PC-9 (cell line): ENCODE results near the gene DNAAF6. TPM values are rescaled to one million over a fixed set of nuclear protein-coding genes. Genes with fewer than 3 reads are reported as not detected.
"Not testable (repeated sequence)": the region's sequence is repeated elsewhere in the genome, so short reads cannot be mapped to it uniquely, and the experiment has no call there.

Experiments used
- BruUV-seq: library from RNA; stranded (reverse); fragments of 400-500 nt; replicated peaks from 2 replicates; lab custom pipeline; 2021; lab: Mats Ljungman, UMichigan
- CTCF ChIA-PET: fragments of 300-600 bp; sonication (Branson Sonifier 250); formaldehyde crosslinking; loops from one replicate; lab custom pipeline; 2022; ENCODE audit warnings: antibody characterized with exemption; lab: Charles Lee
- POLR2A ChIA-PET: fragments of 300-600 bp; sonication (Branson Sonifier 250); formaldehyde crosslinking; loops from one replicate; lab custom pipeline; 2022; ENCODE audit warnings: antibody characterized with exemption; ENCODE audit not compliant: unreplicated experiment; lab: Charles Lee
- DNase-seq, 2 experiments: peaks; one replicate each; pipeline versions ENCODE4 v3.0.0 to v3.0.0-alpha.2; 2015 to 2022; ENCODE audit warnings: mixed read lengths in 1 of 2
- H2AFZ ChIP-seq: fragments of 200-600 bp; sonication (generic); 2 replicates; pipeline ENCODE4 v1.8.1; 2017; ENCODE audit warnings: antibody characterized with exemption
- H3F3A ChIP-seq: fragments of 200-600 bp; sonication (generic); 2 replicates; pipeline ENCODE4 v1.8.1; 2017; ENCODE audit warnings: antibody characterized with exemption, mild to moderate bottlenecking, low read depth; ENCODE audit not compliant: insufficient read depth
- H3K27ac ChIP-seq: fragments of 200-600 bp; sonication (generic); 2 replicates; pipeline ENCODE4 v1.6.1; 2016; ENCODE audit warnings: mixed run types
- H3K27me3 ChIP-seq: fragments of 200-600 bp; sonication (generic); 2 replicates; pipeline ENCODE4 v1.6.1; 2016; ENCODE audit warnings: low read depth, mixed run types; ENCODE audit not compliant: insufficient read depth
- H3K36me3 ChIP-seq: fragments of 200-600 bp; sonication (generic); 2 replicates; pipeline ENCODE4 v1.6.1; 2016; ENCODE audit warnings: low read depth, mixed run types
- H3K4me1 ChIP-seq: fragments of 200-600 bp; sonication (generic); replicated peaks from 2 replicates; pipeline ENCODE4 v1.6.1; 2016; ENCODE audit warnings: mixed run types; ENCODE audit not compliant: insufficient read depth
- H3K4me2 ChIP-seq: fragments of 200-600 bp; sonication (generic); 2 replicates; pipeline ENCODE4 v1.6.1; 2017; ENCODE audit warnings: mixed run types
- H3K4me3 ChIP-seq: fragments of 200-600 bp; sonication (generic); 2 replicates; pipeline ENCODE4 v1.6.1; 2016; ENCODE audit warnings: mixed run types
- H3K79me2 ChIP-seq: fragments of 200-600 bp; sonication (generic); 2 replicates; pipeline ENCODE4 v1.6.1; 2017; ENCODE audit warnings: low read depth, mixed run types
- H3K9me2 ChIP-seq: fragments of 200-600 bp; sonication (generic); 2 replicates; pipeline ENCODE4 v1.8.1; 2017; ENCODE audit warnings: mild to moderate bottlenecking; ENCODE audit not compliant: insufficient read depth
- H3K9me3 ChIP-seq: fragments of 200-600 bp; sonication (generic); 2 replicates; pipeline ENCODE4 v1.8.1; 2016; ENCODE audit warnings: low read depth; ENCODE audit not compliant: insufficient read depth
- H4K20me1 ChIP-seq: fragments of 200-600 bp; sonication (generic); 2 replicates; pipeline ENCODE4 v1.8.1; 2017; ENCODE audit not compliant: insufficient read depth
- CTCF ChIP-seq: fragments of 200-600 bp; sonication (generic); conservative IDR thresholded peaks from 2 replicates; pipeline ENCODE4 v1.6.1; 2017; ENCODE audit warnings: mixed run types, antibody characterized with exemption, mild to moderate bottlenecking, moderate library complexity
- EZH2 ChIP-seq: fragments of 200-600 bp; sonication (generic); IDR thresholded peaks from 2 replicates; pipeline ENCODE4 v1.8.0; 2017; ENCODE audit warnings: antibody characterized with exemption, low read depth
- intact Hi-C: fragments of 100-400 bp; cut with micrococcal nuclease; formaldehyde crosslinking; loops from one replicate; pipeline ENCODE4 v1.10.0; 2022; ENCODE audit not compliant: unreplicated experiment
- total RNA-seq: library from RNA; stranded (reverse); gene quantifications from 2 replicates; pipeline ENCODE4 v1.2.3, GENCODE V29; 2021

The DNAAF6 gene
- total RNA-seq, 1 experiment from 2014 or later: not detected

- Histone ChIP-seq H3K9me2 (no peaks in the 10 kb centered on the region), H3K4me1 (no peaks in the 10 kb centered on the region), H2AFZ (0 out of 2 replicates have a peak overlapping the region, but pooled peaks have one; percentile 35), H3K4me2 (no peak overlapping the region), H3F3A (0 out of 2 replicates have a peak, but pooled peaks cover 4% of the 10 kb centered on the region), H3K9me3 (no peaks in the 10 kb centered on the region), H3K36me3 (no peaks in the 10 kb centered on the region; the same call in 1 of the 2 replicates), H4K20me1 (no peaks in the 10 kb centered on the region), H3K27me3 (no peaks in the 10 kb centered on the region), H3K27ac (no peak overlapping the region), H3K4me3 (no peak overlapping the region), H3K79me2 (0 out of 2 replicates have a peak, but pooled peaks cover 4% of the 10 kb centered on the region)
- no TSS peak for BruUV-seq
- TF ChIP-seq EZH2: no peak
- ChIA-PET CTCF (no interaction called here), POLR2A (no interaction called here)
- intact Hi-C loops: no loop called here
- DNase-seq: no peak
Measured at GRCh38 chrX:107197319-107197718, 9.1 kb upstream of the DNAAF6 start.

- H3K4me1 ChIP-seq, H3K9me2 ChIP-seq, H3F3A ChIP-seq, BruUV-seq, H3K79me2 ChIP-seq, H3K27me3 ChIP-seq, DNase-seq, H3K4me3 ChIP-seq, H3K27ac ChIP-seq, H4K20me1 ChIP-seq, H2AFZ ChIP-seq, POLR2A ChIA-PET, H3K4me2 ChIP-seq, CTCF ChIA-PET, H3K36me3 ChIP-seq, intact Hi-C loops, H3K9me3 ChIP-seq: not testable (repeated sequence)
Measured at GRCh38 chrX:107198074-107198473, 8.3 kb upstream of the DNAAF6 start.

GRCh38 chrX:107199491-107199890 is 6.9 kb upstream of the DNAAF6 start:
- POLR2A ChIA-PET: no interaction called here
- H3K27me3 ChIP-seq: no peaks in the 10 kb centered on the region
- no peaks in the 10 kb centered on the region for H3F3A ChIP-seq
- H3K9me2 ChIP-seq: no peaks in the 10 kb centered on the region
- CTCF ChIA-PET: no interaction called here
- peaks cover 20% of the 10 kb centered on the region; the same call in 1 of the 2 replicates for H3K79me2 ChIP-seq
- H4K20me1 ChIP-seq: no peaks in the 10 kb centered on the region
- H3K27ac ChIP-seq: no peak overlapping the region
- H3K36me3 ChIP-seq: no peaks in the 10 kb centered on the region; the same call in 1 of the 2 replicates
- no peak overlapping the region for H2AFZ ChIP-seq
- no peak for DNase-seq
- no peak overlapping the region for H3K4me2 ChIP-seq
- H3K4me3 ChIP-seq: no peak overlapping the region
- no peaks in the 10 kb centered on the region for H3K9me3 ChIP-seq
- intact Hi-C loops: no loop called here
- TF ChIP-seq EZH2 (no peak), CTCF (no peak)
- no TSS peak for BruUV-seq
- H3K4me1 ChIP-seq: peaks cover 7% of the 10 kb centered on the region; the same call in 1 of the 2 replicates

- intact Hi-C loops: no loop called here
- peaks cover 10% of the 10 kb centered on the region for H3F3A ChIP-seq
- H3K9me2 ChIP-seq: no peaks in the 10 kb centered on the region
- no peak for TF ChIP-seq CTCF
- no peak for TF ChIP-seq EZH2
- no peaks in the 10 kb centered on the region for H3K27me3 ChIP-seq
- CTCF ChIA-PET: no interaction called here
- H2AFZ ChIP-seq: no peak overlapping the region
- POLR2A ChIA-PET: no interaction called here
- peaks cover 13% of the 10 kb centered on the region; the same call in 1 of the 2 replicates for H3K4me1 ChIP-seq
- H3K9me3 ChIP-seq: no peaks in the 10 kb centered on the region
- H3K27ac ChIP-seq: no peak overlapping the region
- no peak overlapping the region for H3K4me3 ChIP-seq
- H3K36me3 ChIP-seq: no peaks in the 10 kb centered on the region
- BruUV-seq: no TSS peak
- H4K20me1 ChIP-seq: no peaks in the 10 kb centered on the region
- peaks cover 25% of the 10 kb centered on the region for H3K79me2 ChIP-seq
- H3K4me2 ChIP-seq: peak overlapping the region; percentile 49; the same call in 1 of the 2 replicates
- no peak for DNase-seq
Measured at GRCh38 chrX:107204068-107204605, 2.3 kb upstream of the DNAAF6 start.
